Liver (tissue), 9 donors: ENCODE data around the gene KYNU. TPM values are rescaled to one million over a fixed set of nuclear protein-coding genes. Genes with fewer than 3 reads are reported as not detected.

Experiments
- DNase-seq: peaks from one replicate; pipeline ENCODE4 v3.0.0-alpha.2; 2017; ENCODE audit warnings: low spot score
- H3K27ac ChIP-seq, 2 donors: one replicate each; pipeline ENCODE4 v1.7.0; 2013; ENCODE audit warnings: inconsistent platforms in 2 of 2, low read length in 2 of 2, control low read depth in 1 of 2, low read depth in 1 of 2, mild to moderate bottlenecking in 1 of 2
- H3K27me3 ChIP-seq, 4 donors: one replicate each; pipeline versions ENCODE4 v1.6.1 to v1.7.0; 2013; ENCODE audit warnings: low read length in 3 of 4, inconsistent platforms in 1 of 4, mild to moderate bottlenecking in 1 of 4, moderate library complexity in 1 of 4; ENCODE audit not compliant: control insufficient read depth in 4 of 4, insufficient read depth in 4 of 4
- H3K36me3 ChIP-seq, 4 donors: one replicate each; pipeline versions ENCODE4 v1.6.1 to v1.7.0; 2013; ENCODE audit warnings: low read length in 3 of 4, mild to moderate bottlenecking in 3 of 4, low read depth in 1 of 4, moderate library complexity in 1 of 4; ENCODE audit not compliant: control insufficient read depth in 4 of 4, insufficient read depth in 3 of 4
- H3K4me1 ChIP-seq, 4 donors: one replicate each; pipeline versions ENCODE4 v1.6.1 to v1.7.0; 2013; ENCODE audit warnings: low read length in 3 of 4, mild to moderate bottlenecking in 3 of 4, moderate library complexity in 1 of 4; ENCODE audit not compliant: control insufficient read depth in 4 of 4, insufficient read depth in 4 of 4
- H3K4me3 ChIP-seq, 3 donors: one replicate each; pipeline versions ENCODE4 v1.6.1 to v1.7.0; 2013; ENCODE audit warnings: low read length in 3 of 3, control low read depth in 1 of 3, low read depth in 1 of 3, mild to moderate bottlenecking in 1 of 3
- H3K9ac ChIP-seq, 2 donors: one replicate each; pipeline ENCODE4 v1.7.0; 2013; ENCODE audit warnings: low read length in 2 of 2, mild to moderate bottlenecking in 2 of 2, moderate library complexity in 2 of 2, control low read depth in 1 of 2, low read depth in 1 of 2
- H3K9me3 ChIP-seq, 4 donors: one replicate each; pipeline versions ENCODE4 v1.6.1 to v1.7.0; 2013; ENCODE audit warnings: low read length in 3 of 4; ENCODE audit not compliant: control insufficient read depth in 4 of 4
- ATF3 ChIP-seq: IDR thresholded peaks from 2 replicates; pipeline ENCODE4 v1.6.1; 2016; ENCODE audit warnings: antibody characterized with exemption
- CTCF ChIP-seq: fragments of 150-350 bp; IDR thresholded peaks from 2 replicates; pipeline ENCODE4 v1.5.1; 2017; ENCODE audit warnings: improper control_type of control experiment, low read depth, low read length; ENCODE audit not compliant: missing input control
- EGR1 ChIP-seq, 2 donors: IDR thresholded peaks; 2 replicates each; pipeline ENCODE4 v1.6.1; 2016 to 2018; ENCODE audit warnings: antibody characterized with exemption in 2 of 2, low read depth in 2 of 2
- FOXA1 ChIP-seq: IDR thresholded peaks from 2 replicates; pipeline ENCODE4 v1.6.1; 2016; ENCODE audit warnings: antibody characterized with exemption
- GABPA ChIP-seq, 2 donors: IDR thresholded peaks in 1 of 2; conservative IDR thresholded peaks in 1 of 2; 2 replicates each; pipeline ENCODE4 v1.6.1; 2016; ENCODE audit warnings: antibody characterized with exemption in 2 of 2, mild to moderate bottlenecking in 1 of 2, moderate library complexity in 1 of 2
- HNF4A ChIP-seq, 2 donors: conservative IDR thresholded peaks; 2 replicates each; pipeline ENCODE4 v1.6.1; 2016; ENCODE audit warnings: antibody characterized with exemption in 2 of 2, mild to moderate bottlenecking in 2 of 2
- HNF4G ChIP-seq: IDR thresholded peaks from 2 replicates; pipeline ENCODE4 v1.6.1; 2016; ENCODE audit warnings: antibody characterized with exemption
- JUND ChIP-seq, 2 donors: IDR thresholded peaks; 2 replicates each; pipeline ENCODE4 v1.6.1; 2016; ENCODE audit warnings: antibody characterized with exemption in 2 of 2
- NR2F2 ChIP-seq: IDR thresholded peaks from 2 replicates; pipeline ENCODE4 v1.6.1; 2016; ENCODE audit warnings: antibody characterized with exemption
- RAD21 ChIP-seq, 2 donors: IDR thresholded peaks; 2 replicates each; pipeline ENCODE4 v1.6.1; 2016; ENCODE audit warnings: antibody characterized with exemption in 2 of 2, mild to moderate bottlenecking in 2 of 2
- REST ChIP-seq: IDR thresholded peaks from 2 replicates; pipeline ENCODE4 v1.6.1; 2016; ENCODE audit warnings: antibody characterized with exemption, mild to moderate bottlenecking
- RXRA ChIP-seq, 2 donors: IDR thresholded peaks; 2 replicates each; pipeline ENCODE4 v1.6.1; 2017 to 2018; ENCODE audit warnings: antibody characterized with exemption in 2 of 2, mild to moderate bottlenecking in 1 of 2
- SP1 ChIP-seq: IDR thresholded peaks from 2 replicates; pipeline ENCODE4 v1.6.1; 2018; ENCODE audit warnings: antibody characterized with exemption, mild to moderate bottlenecking
- YY1 ChIP-seq: IDR thresholded peaks from 2 replicates; pipeline ENCODE4 v1.6.1; 2016; ENCODE audit warnings: antibody characterized with exemption, mild to moderate bottlenecking
- WGBS: extraction: QIAGEN DNeasy Blood & Tissue Kit; methylation state at CpG from one replicate; pipeline ENCODE4 v1.1.7; 2013; 5-methylcytosine and 5-hydroxymethylcytosine counted together
- polyA plus RNA-seq, 2 donors: library from polyadenylated mRNA; stranded (reverse) in 1 of 2; unstranded in 1 of 2; fragments of 200-250 nt in 1 of 2; fragments of >200 nt in 1 of 2; fragmentation: Nextera tagmentation in 1 of 2; extraction: Ambion mirVana in 1 of 2; gene quantifications; one replicate each; pipeline versions ENCODE4 v1.2.1 to v1.2.3, GENCODE V29; 2013 to 2015
- total RNA-seq, 2 donors: library from RNA; depleted of rRNA; stranded (reverse); fragments of >200 nt; gene quantifications; one replicate each; pipeline ENCODE4 v1.2.3, GENCODE V29; 2014
- TF ChIP-seq, protein P1 (sequence below): IDR thresholded peaks from 2 replicates; pipeline ENCODE4 v1.6.1; 2016; ENCODE audit warnings: antibody characterized with exemption
- donor health status: healthy.
- donor health status: healthy.
- donor health status: healthy.
- donor health status: healthy.
- donor health status: healthy.

The KYNU gene
- total and polyA plus RNA-seq, 4 donors: 24.0 to 64.3 (median 32.8) TPM

GRCh38 chr2:142834021-142834420, 43.4 kb upstream of the KYNU start:
- TF ChIP-seq NR2F2 (no peak), RXRA (IDR thresholded peaks at IDR 0.05) (no peak), REST (no peak), SP1 (no peak), HNF4G (no peak), EGR1 (IDR thresholded peaks at IDR 0.05; ENCODE audit: low read depth in 2 of 2) (no peak), YY1 (no peak)
- TF ChIP-seq, protein P1, sequence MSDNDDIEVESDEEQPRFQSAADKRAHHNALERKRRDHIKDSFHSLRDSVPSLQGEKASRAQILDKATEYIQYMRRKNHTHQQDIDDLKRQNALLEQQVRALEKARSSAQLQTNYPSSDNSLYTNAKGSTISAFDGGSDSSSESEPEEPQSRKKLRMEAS: no peak
- H3K27ac ChIP-seq: no peak overlapping the region
- WGBS: 90% methylated on average over 1 of the region's 1 CpG
- no peaks in the 10 kb centered on the region for H3K9me3 ChIP-seq
- H3K27me3 ChIP-seq: no peaks in the 10 kb centered on the region
- no peaks in the 10 kb centered on the region for H3K36me3 ChIP-seq
- no peaks in the 10 kb centered on the region for H3K4me1 ChIP-seq
- no peak overlapping the region for H3K4me3 ChIP-seq
- no peak overlapping the region for H3K9ac ChIP-seq
- DNase-seq: no peak

GRCh38 chr2:142840436-142840835, 37.0 kb upstream of the KYNU start:
- no peaks in the 10 kb centered on the region for H3K4me1 ChIP-seq
- DNase-seq: no peak
- H3K27ac ChIP-seq: no peak overlapping the region

More at GRCh38 chr2:142840436-142840835, 37.0 kb upstream of the KYNU start:
- TF ChIP-seq CTCF: no peak
- TF ChIP-seq REST: no peak
- TF ChIP-seq GABPA (IDR thresholded peaks at IDR 0.05 in 1 of 2, conservative IDR thresholded peaks at IDR 0.05 in 1 of 2): no peak
- no peak for TF ChIP-seq YY1
- no peak for TF ChIP-seq SP1
- TF ChIP-seq HNF4A (conservative IDR thresholded peaks at IDR 0.05): no peak
- no peak for TF ChIP-seq RAD21 (IDR thresholded peaks at IDR 0.05)
- no peak for TF ChIP-seq JUND (IDR thresholded peaks at IDR 0.05)
- no peak for TF ChIP-seq FOXA1
- TF ChIP-seq NR2F2: no peak
- TF ChIP-seq ATF3: no peak
- Histone ChIP-seq H3K27me3 (no peaks in the 10 kb centered on the region), H3K4me3 (no peak overlapping the region), H3K9ac (no peak overlapping the region), H3K9me3 (no peaks in the 10 kb centered on the region), H3K36me3 (no peaks in the 10 kb centered on the region)
